Heart left ventricle (tissue), 13 donors: ENCODE results near the gene HSD17B1.

ENCODE experiments used
- POLR2A ChIP-seq, 2 donors: fragments of 450-650 bp; IDR thresholded peaks; one replicate each; pipeline ENCODE4 v1.6.1; 2017; ENCODE audit warnings: antibody characterized with exemption in 2 of 2, mild to moderate bottlenecking in 2 of 2, moderate library complexity in 2 of 2
- TF ChIP-seq, protein P1 (sequence below), 12 donors: fragments of 200-600 bp; sonication (generic) in 4 of 12; IDR thresholded peaks; one replicate each; pipeline versions ENCODE4 v1.5.0 to v1.8.0; 2018 to 2022; ENCODE audit warnings: antibody characterized with exemption in 12 of 12, mild to moderate bottlenecking in 5 of 12
- donor health status: ischemic (EF 13 %, LVEDD 7.1; RV severe dilation, severe dysfunction).
- donor health status: DM: no; HTN: yes; CAD: no.
- donor health status: DM: no; HTN: no; CAD: no.
- donor health status: ischemic (EF 25% LVEDD 6.9; RV normal size, moderate dysfunction).
- donor health status: ischemic (EF 25% LVEDD 5.7; RV mildly dilated, moderate dysfunction).
- donor health status: ischemic (EF 35%, LVEDD 5.7; RV mildly dilated, moderate dysfunction).
- donor health status: nonischemic (EF 11% LVEDD 7.7; RV severe dilation, severe dysfunction).
- donor health status: DM: yes; HTN: yes; CAD: no.
- donor health status: PGD.
- donor health status: ischemic (EF 29% LVEDD 5.4; RV normal size, mild dysfunction).
- donor health status: nonischemic (EF 23%, LVEDD 6.1; RV moderate dilation, normal function).

DNA sequence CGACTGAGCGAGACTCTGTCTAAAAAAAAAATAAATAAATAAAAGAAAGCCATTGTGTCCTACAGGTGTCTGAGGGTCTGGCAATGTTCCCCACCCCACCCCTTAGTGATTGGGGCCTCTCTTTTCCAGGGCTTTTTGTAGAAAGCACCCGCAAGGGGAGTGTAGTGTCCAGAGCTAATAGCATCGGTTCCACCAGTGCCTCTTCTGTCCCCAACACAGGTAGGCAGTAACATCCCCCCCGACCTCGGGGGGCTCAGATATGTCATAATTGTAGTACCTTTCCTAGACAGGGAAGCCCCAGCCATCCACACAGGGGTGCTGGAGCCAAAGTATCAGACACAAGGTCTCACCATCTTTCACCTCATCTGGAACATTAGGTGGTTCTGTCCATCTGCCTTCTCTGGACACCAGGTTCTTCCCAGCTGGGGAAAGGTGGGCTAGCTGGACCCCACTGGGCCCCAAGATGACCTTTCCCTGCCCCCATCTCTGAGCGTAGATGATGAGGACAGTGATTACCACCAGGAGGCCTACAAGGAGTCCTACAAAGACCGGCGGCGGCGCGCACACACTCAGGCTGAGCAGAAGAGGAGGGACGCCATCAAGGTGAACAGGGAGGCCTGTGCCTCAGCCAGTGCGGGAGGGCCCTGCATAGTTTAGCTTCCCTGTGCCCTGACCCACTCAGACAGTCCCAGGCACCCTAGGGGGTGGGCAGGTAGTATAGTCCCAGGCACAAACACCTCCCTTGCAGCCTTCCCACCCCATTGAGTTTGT is 15.8 kb downstream of the HSD17B1 start:
- TF ChIP-seq, protein P1, sequence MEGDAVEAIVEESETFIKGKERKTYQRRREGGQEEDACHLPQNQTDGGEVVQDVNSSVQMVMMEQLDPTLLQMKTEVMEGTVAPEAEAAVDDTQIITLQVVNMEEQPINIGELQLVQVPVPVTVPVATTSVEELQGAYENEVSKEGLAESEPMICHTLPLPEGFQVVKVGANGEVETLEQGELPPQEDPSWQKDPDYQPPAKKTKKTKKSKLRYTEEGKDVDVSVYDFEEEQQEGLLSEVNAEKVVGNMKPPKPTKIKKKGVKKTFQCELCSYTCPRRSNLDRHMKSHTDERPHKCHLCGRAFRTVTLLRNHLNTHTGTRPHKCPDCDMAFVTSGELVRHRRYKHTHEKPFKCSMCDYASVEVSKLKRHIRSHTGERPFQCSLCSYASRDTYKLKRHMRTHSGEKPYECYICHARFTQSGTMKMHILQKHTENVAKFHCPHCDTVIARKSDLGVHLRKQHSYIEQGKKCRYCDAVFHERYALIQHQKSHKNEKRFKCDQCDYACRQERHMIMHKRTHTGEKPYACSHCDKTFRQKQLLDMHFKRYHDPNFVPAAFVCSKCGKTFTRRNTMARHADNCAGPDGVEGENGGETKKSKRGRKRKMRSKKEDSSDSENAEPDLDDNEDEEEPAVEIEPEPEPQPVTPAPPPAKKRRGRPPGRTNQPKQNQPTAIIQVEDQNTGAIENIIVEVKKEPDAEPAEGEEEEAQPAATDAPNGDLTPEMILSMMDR (IDR thresholded peaks at IDR 0.05): no peak
- no peak for TF ChIP-seq POLR2A (IDR thresholded peaks at IDR 0.05)
